Stimulated activated CD8-positive, alpha-beta memory T cell treated with anti-CD3 and anti-CD28 coated beads, Interleukin-12 subunit alpha, Interleukin-12 subunit beta, amount 100 ng/mL, for 4 hours (primary cell): ENCODE data around the gene SSBP3.
"Not testable (repeated sequence)": the region's sequence is repeated elsewhere in the genome, so short reads cannot be mapped to it uniquely, and the experiment has no call there.

ENCODE experiments used
- DNase-seq: peaks from one replicate; pipeline ENCODE4 v3.0.0-alpha.2; 2020; ENCODE audit warnings: low read depth

Gene SSBP3

GRCh38 chr1:54406339-54407153 is at the start of gene SSBP3:
TSS of gene SSBP3 (minus strand) at chr1:54406394.
- DNase-seq = peak; percentile 87

GRCh38 chr1:54453509-54453908 is 47.3 kb upstream of the SSBP3 start:
- DNase-seq = no peak

GRCh38 chr1:54453022-54453421 is 46.8 kb upstream of the SSBP3 start:
- no peak for DNase-seq

GRCh38 chr1:54449431-54449830 is 43.2 kb upstream of the SSBP3 start:
- not testable (repeated sequence) for DNase-seq

GRCh38 chr1:54448801-54449200 is 42.6 kb upstream of the SSBP3 start:
- DNase-seq = not testable (repeated sequence)

- DNase-seq = not testable (repeated sequence)
These were observed 40.9 kb upstream of the SSBP3 start for GRCh38 chr1:54447081-54447480.

GRCh38 chr1:54442185-54442584 is 36.0 kb upstream of the SSBP3 start:
- no peak for DNase-seq

GRCh38 chr1:54439550-54440223 is 33.5 kb upstream of the SSBP3 start:
- DNase-seq = no peak

- no peak for DNase-seq
These were observed 31.6 kb upstream of the SSBP3 start for GRCh38 chr1:54437783-54438182.

GRCh38 chr1:54436826-54437225 is 30.6 kb upstream of the SSBP3 start:
- DNase-seq = no peak

GRCh38 chr1:54429838-54430237 is 23.6 kb upstream of the SSBP3 start:
- no peak for DNase-seq

- no peak for DNase-seq
These were observed 22.8 kb upstream of the SSBP3 start for GRCh38 chr1:54428837-54429518.

GRCh38 chr1:54425152-54425584 is 19.0 kb upstream of the SSBP3 start:
- no peak for DNase-seq

- no peak for DNase-seq
These were observed 18.2 kb upstream of the SSBP3 start for GRCh38 chr1:54424398-54424797.

- DNase-seq = no peak
These were observed 14.9 kb upstream of the SSBP3 start for GRCh38 chr1:54421101-54421504.

GRCh38 chr1:54418598-54418997 is 12.4 kb upstream of the SSBP3 start:
- not testable (repeated sequence) for DNase-seq

GRCh38 chr1:54417123-54417522 is 10.9 kb upstream of the SSBP3 start:
- no peak for DNase-seq

- no peak for DNase-seq
These were observed 10.2 kb upstream of the SSBP3 start for GRCh38 chr1:54416435-54416834.

GRCh38 chr1:54415991-54416390 is 9.8 kb upstream of the SSBP3 start:
- no peak for DNase-seq

GRCh38 chr1:54415533-54415932 is 9.3 kb upstream of the SSBP3 start:
- no peak for DNase-seq

- DNase-seq = no peak
These were observed 7.5 kb upstream of the SSBP3 start for GRCh38 chr1:54413732-54414131.

- DNase-seq = no peak
These were observed 7.1 kb upstream of the SSBP3 start for GRCh38 chr1:54413295-54413694.

- no peak for DNase-seq
These were observed 4.2 kb upstream of the SSBP3 start for GRCh38 chr1:54410359-54410758.
